ENCODE measurements around the gene AKR1D1. TPM values are rescaled to one million over a fixed set of nuclear protein-coding genes. Genes with fewer than 3 reads are reported as not detected.

Gene AKR1D1
- total and polyA plus RNA-seq, 7 donors, result not detected

DNA sequence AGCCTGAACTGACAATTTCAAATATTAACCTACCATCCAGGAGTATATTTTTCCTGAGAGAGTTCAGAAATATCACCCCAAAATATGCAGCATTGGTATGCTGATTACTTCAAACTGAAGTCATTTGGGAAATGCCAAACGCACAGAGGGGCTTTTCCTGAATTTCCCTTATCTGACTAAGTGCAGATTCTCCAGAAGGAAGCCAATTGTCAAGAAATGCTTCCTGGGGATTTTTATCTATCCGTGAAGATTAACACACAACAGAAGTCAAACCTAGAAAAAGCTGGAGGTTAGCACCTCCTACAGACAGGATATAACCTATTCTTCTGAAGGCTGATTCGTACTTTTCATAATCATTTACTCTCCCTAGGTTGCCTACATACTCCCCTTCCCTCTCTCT, 91.0 kb downstream of the AKR1D1 start:
- 69 to 85% methylated on average over 3 of the region's 3 CpGs for WGBS, 2 donors
- no peak for TF ChIP-seq POLR2AphosphoS5 (IDR thresholded peaks at IDR 0.05)
- TF ChIP-seq EP300 (IDR thresholded peaks at IDR 0.05), result no peak
- TF ChIP-seq, protein P1, sequence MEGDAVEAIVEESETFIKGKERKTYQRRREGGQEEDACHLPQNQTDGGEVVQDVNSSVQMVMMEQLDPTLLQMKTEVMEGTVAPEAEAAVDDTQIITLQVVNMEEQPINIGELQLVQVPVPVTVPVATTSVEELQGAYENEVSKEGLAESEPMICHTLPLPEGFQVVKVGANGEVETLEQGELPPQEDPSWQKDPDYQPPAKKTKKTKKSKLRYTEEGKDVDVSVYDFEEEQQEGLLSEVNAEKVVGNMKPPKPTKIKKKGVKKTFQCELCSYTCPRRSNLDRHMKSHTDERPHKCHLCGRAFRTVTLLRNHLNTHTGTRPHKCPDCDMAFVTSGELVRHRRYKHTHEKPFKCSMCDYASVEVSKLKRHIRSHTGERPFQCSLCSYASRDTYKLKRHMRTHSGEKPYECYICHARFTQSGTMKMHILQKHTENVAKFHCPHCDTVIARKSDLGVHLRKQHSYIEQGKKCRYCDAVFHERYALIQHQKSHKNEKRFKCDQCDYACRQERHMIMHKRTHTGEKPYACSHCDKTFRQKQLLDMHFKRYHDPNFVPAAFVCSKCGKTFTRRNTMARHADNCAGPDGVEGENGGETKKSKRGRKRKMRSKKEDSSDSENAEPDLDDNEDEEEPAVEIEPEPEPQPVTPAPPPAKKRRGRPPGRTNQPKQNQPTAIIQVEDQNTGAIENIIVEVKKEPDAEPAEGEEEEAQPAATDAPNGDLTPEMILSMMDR (IDR thresholded peaks at IDR 0.05), result no peak
- no peak for TF ChIP-seq POLR2A (IDR thresholded peaks at IDR 0.05)
- no peak overlapping the region for H3K27ac ChIP-seq
- no peak overlapping the region for H3K4me3 ChIP-seq
- DNase-seq, result no peak
- H3K27me3 ChIP-seq, result no peaks in the 10 kb centered on the region
- intact Hi-C loops (cut with DNase I), result no loop called here
- H3K4me1 ChIP-seq, result no peaks in the 10 kb centered on the region
- H3K36me3 ChIP-seq, result no peaks in the 10 kb centered on the region
- peaks cover 0 to 10% (median 7%) of the 10 kb centered on the region in 4 donors for H3K9me3 ChIP-seq

GRCh38 chr7:138167869-138168296, 91.6 kb downstream of the AKR1D1 start:
- H3K9me3 ChIP-seq, result peaks cover 0 to 10% (median 7%) of the 10 kb centered on the region in 4 donors

More at GRCh38 chr7:138167869-138168296, 91.6 kb downstream of the AKR1D1 start:
- Histone ChIP-seq H3K36me3 (no peaks in the 10 kb centered on the region), H3K27ac (no peak overlapping the region), H3K4me1 (no peaks in the 10 kb centered on the region), H3K27me3 (no peaks in the 10 kb centered on the region), H3K4me3 (no peak overlapping the region)
- 82 to 87% methylated on average over 1 of the region's 1 CpG for WGBS, 2 donors
- DNase-seq, result no peak
- TF ChIP-seq EP300 (IDR thresholded peaks at IDR 0.05) (no peak), POLR2AphosphoS5 (IDR thresholded peaks at IDR 0.05) (no peak), POLR2A (IDR thresholded peaks at IDR 0.05) (no peak)
- TF ChIP-seq, protein P1 (IDR thresholded peaks at IDR 0.05), result no peak
- intact Hi-C loops (cut with DNase I), result no loop called here

Small RNA genes lying within 50 kb of the gene (small RNA-seq; reads per million reads assigned to genes)
- gene AC024082.2 (0 reads per million in 3 donors), gene RN7SKP223 (0 reads per million in 3 donors)

Other genes starting within 250 kb of the AKR1D1 start
- gene DGKI, start 229.5 kb upstream of the AKR1D1 start, total RNA-seq, result 1 to 10 TPM in 3 of 4 donors, under 1 TPM in 1; 0.66 to 7.6 (median 1.8) TPM
- gene DGKI, start 229.5 kb upstream of the AKR1D1 start, polyA plus RNA-seq, result under 1 TPM in 2 of 3 donors, not detected in 1; 0.17 to 0.60 TPM
- gene CREB3L2, start 74.4 kb upstream of the AKR1D1 start, total RNA-seq, result 10 to 100 TPM; 26.0 to 41.3 (median 30.2) TPM
- gene CREB3L2, start 74.4 kb upstream of the AKR1D1 start, polyA plus RNA-seq, result 10 to 100 TPM in 1 of 3 donors, 1 to 10 TPM in 2; 3.0 to 15.6 (median 4.4) TPM